Measurements from ENCODE around the gene SCGB1D2.

SCGB1D2 gene

DNA sequence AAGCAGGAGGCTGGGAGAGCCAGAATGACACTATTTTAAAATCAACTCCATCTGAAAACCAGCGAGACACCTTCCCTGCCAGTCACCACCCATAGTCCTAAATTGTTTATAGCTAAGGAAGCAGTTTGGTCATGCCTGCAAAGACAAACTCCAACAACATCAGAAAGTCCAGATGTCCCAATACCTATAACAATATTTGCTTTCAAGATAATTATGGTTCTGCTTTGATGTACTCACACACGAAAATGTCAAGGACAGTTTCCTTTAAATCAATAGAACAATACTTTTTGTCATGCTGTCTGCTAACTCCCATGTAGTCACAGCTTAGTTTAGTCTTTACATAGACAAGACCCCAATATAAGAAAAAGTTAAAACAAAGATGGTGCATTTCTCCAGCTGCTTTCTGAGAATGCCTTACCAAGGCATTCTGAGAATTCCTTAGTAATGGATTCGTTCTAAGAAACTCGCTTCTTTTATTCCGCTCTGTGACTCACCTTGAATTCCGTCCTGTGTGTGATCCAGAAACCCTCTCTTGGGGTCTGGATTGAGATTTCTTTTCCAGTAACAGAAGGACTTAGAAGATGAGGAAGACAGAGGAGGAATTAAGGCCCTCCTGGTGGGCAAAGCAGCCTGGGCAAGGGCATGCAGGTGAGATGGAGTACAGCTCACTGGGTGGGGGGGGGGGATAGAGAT is 18.4 kb downstream of the SCGB1D2 start:
- DNase-seq (ENCODE audit: low read depth in 2 of 2) = no peak

DNA sequence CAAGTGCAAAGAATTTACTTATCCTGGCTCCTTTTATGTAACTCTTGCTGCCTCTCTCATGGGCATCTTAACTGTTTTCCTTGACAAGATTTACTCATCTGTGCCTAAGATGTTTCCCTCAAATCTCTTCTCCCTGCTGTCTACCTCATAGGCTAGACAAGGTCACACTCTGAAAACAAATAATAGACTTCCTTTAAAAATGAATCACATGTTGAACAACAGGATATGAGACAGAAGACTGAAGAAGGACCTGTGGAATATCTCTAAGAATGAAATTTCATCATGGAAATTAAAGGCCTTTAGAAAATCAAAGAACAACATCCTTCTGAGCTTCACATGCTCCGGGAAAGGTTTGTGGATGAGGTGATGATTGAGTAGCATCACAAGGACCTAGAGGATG is 22.0 kb downstream of the SCGB1D2 start:
- no peak for DNase-seq (ENCODE audit: low read depth in 2 of 2)

DNA sequence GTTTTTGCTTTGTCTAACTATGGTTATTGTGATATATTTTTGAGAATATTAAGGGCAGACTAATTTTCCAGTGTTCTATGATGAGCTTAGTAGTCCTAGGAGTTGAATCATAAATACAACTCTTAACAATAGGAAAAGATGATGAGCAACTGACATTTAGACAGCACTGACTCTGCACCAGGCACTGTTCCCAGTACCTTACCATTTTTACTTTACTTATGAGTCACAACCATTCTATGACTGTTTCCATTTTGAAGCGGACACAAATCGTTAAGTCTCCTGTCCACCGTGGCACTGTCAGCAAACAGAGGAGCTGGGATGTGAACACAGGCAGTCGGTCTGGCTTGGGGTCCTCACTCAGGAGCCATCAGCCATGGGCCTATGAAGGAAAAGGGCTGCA is 24.5 kb downstream of the SCGB1D2 start:
- DNase-seq (ENCODE audit: low read depth in 2 of 2) = no peak

DNA sequence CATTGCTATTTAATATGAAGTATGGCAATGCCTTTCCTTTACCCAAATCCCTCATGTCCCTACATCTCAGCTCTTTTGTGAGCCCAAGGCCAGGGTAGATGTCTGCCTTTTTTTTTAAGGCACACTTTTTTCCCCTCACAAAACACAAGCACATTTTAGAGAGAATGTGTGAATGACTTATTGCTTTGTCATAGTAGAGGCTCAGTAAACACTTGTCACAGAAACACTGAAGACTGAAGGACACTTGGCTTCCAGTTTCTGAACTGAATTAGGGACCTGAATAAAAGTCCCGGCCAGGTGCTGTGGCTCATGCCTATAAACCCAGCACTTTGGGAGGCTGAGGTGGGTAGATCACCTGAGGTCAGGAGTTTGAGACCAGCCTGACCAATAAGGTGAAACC is 25.0 kb downstream of the SCGB1D2 start:
- no peak for DNase-seq (ENCODE audit: low read depth in 2 of 2)

DNA sequence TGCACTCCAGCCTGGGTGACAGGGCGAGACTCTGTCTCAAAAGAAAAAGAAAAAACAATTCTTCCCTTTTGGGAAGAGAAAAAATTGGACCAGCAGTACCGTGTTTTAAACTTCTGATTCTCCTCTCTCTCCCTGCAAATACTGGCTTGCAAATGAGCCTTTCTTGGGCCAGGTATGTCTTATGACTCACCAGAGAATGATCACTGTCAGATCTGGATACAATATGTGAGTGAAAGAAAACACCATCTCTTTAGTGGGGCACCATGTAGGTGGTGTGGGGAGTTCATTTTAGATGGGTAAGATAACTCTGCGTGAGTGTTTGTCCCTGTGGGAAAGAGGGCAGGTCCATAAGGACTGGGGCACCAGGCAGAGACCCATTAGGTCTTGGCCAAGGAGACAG is 25.5 kb downstream of the SCGB1D2 start:
- no peak for DNase-seq (ENCODE audit: low read depth in 2 of 2)

DNA sequence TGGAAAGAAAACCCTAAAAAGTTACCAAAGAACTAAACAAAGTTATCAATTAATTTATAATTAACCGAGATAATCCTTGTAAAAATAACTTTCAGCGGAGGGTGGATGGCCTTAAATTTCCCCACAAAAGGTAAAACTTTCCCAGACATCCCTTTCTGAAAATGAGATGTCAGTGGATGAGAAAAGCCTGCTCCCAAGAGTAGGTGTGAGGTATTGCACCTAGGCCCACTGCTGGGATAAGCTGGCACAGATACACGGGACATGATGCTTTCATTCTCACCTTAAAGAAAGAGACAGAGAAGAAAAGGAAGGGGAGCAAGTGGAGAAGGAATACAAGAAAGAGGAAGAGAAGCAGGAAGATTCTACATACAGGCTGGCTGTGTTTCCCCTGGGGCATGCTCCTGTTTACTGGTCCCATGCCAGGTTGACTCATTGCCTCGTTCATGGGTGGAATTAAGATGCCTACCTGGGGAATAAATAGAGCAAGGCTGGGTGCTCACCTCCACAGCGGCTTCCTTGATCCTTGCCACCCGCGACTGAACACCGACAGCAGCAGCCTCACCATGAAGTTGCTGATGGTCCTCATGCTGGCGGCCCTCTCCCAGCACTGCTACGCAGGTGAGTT is 27.7 kb downstream of the SCGB1D2 start, which contains the start of gene SCGB2A2:
SCGB2A2 (plus strand) TSS at position 505 of the 625 bp plus-strand sequence; CDS start at position 564, 59 bp downstream.
- no peak for DNase-seq (ENCODE audit: low read depth in 2 of 2)

DNA sequence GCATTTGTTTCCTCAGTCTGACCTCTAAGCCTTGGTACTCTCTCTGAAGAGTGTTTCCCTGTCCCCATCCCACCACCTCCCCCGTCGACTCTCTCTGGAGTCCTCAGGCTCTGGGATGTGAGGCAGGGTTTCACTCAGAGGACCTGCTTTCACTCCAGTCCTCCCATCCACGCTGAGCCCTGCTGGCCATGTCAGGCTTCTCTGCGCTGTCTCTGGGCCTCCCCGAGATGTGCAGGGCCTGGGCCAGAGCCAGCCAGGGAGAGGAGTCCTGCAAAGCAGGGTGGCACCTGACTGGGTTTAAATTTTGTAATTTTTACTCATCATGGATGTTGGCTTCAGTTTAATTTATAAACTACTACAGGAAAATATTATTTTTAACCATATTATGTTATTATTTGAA is 31.2 kb downstream of the SCGB1D2 start:
- DNase-seq (ENCODE audit: low read depth in 2 of 2) = no peak

DNA sequence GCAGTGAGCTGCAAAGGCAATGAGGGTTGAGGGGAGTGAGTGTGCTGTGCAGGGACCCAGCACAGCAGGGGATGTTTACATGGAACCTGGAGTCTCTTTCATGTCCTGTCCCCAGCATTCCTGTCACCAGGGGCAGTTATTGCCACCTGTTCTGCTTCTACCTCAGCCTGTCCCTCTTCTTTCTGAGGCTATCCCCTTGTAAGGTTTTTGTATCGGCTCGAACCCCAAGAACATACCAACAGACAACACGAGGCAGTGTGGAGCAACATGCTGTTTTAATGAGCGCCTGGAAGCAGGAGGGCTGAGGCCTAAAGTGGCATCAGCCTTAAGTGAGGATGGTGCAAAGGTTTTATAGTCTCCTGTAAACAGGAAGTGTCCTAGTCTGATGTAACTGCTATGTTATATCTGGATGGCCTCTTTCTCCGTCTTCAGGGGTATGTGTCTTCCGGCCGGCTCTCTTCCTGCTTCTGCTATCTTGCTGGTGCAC is 31.8 kb downstream of the SCGB1D2 start:
- no peak for DNase-seq (ENCODE audit: low read depth in 2 of 2)

DNA sequence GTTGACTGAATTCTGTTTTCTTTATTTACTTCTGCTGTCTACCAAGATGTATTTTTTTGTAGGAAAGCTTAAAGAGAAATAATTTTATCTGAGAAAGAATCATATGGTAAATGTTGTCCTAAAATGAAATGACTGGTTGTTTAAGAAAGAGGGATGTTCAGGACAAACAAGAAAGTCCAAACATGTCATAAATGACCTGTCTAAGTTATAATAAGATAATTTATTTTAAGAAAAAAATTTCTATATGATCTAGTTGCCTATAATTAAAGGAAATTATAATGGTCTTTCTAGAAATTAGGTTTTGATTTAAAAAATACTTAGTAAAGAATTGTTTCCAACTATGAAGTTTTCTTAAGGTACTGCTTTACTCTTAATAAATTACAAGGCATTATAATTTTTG is 38.4 kb downstream of the SCGB1D2 start:
- no peak for DNase-seq (ENCODE audit: low read depth in 2 of 2)
